HepG2 (cell line): ENCODE measurements around the gene C19orf44. TPM values are rescaled to one million over a fixed set of nuclear protein-coding genes. Genes with fewer than 3 reads are reported as not detected.

Source experiments
- DR1 ChIP-seq: sonication (generic); formaldehyde crosslinking; IDR thresholded peaks from 2 replicates; pipeline ENCODE4 v1.8.0; 2021; ENCODE audit warnings: mild to moderate bottlenecking, missing genetic modification reagents, inconsistent platforms
- GATAD1 ChIP-seq: IDR thresholded peaks from 2 replicates; pipeline ENCODE4 v1.6.1; 2016; ENCODE audit warnings: missing genetic modification reagents, missing compliant biosample characterization
- GMEB2 ChIP-seq: IDR thresholded peaks from 2 replicates; pipeline ENCODE4 v1.6.1; 2016; ENCODE audit warnings: missing biosample characterization, missing genetic modification reagents, low read depth
- KLF15 ChIP-seq: sonication (generic); formaldehyde crosslinking; IDR thresholded peaks from 2 replicates; pipeline ENCODE4 v1.8.1; 2023; ENCODE audit warnings: borderline replicate concordance, mild to moderate bottlenecking, inconsistent platforms, missing genetic modification reagents, mixed read lengths
- PHF20 ChIP-seq: sonication (generic); formaldehyde crosslinking; IDR thresholded peaks from 2 replicates; pipeline ENCODE4 v1.5.0; 2020; ENCODE audit warnings: mild to moderate bottlenecking, missing genetic modification reagents
- SMAD3 ChIP-seq: sonication (generic); formaldehyde crosslinking; IDR thresholded peaks from 2 replicates; pipeline ENCODE4 v1.4.0; 2020; ENCODE audit warnings: missing genetic modification reagents
- THAP11 ChIP-seq: IDR thresholded peaks from 2 replicates; pipeline ENCODE4 v1.6.1; 2016; ENCODE audit warnings: missing biosample characterization, missing genetic modification reagents
- ZNF570 ChIP-seq: sonication (generic); formaldehyde crosslinking; IDR thresholded peaks from 2 replicates; pipeline ENCODE4 v1.4.0; 2020; ENCODE audit warnings: mild to moderate bottlenecking, missing genetic modification reagents, borderline replicate concordance
- ZNF766 ChIP-seq: sonication (generic); formaldehyde crosslinking; IDR thresholded peaks from 2 replicates; pipeline ENCODE4 v1.5.0; 2020; ENCODE audit warnings: missing genetic modification reagents, borderline replicate concordance
- ZNF788 ChIP-seq: sonication (generic); formaldehyde crosslinking; IDR thresholded peaks from 2 replicates; pipeline ENCODE4 v1.5.0; 2020; ENCODE audit warnings: mild to moderate bottlenecking, missing genetic modification reagents, borderline replicate concordance
- ZSCAN29 ChIP-seq: sonication (generic); formaldehyde crosslinking; conservative IDR thresholded peaks from 2 replicates; pipeline ENCODE4 v1.4.0; 2020; ENCODE audit warnings: mild to moderate bottlenecking, missing genetic modification reagents
- polyA plus RNA-seq, 8 experiments: library from polyadenylated mRNA; depleted of rRNA in 3 of 8; stranded (reverse) in 7 of 8; unstranded in 1 of 8; fragments of >200 nt; fragmentation: Illumina TruSeq in 4 of 8; extraction: Trizol in 4 of 8; gene quantifications; 2 replicates each; pipeline versions ENCODE4 v1.2.1 to v1.2.3, GENCODE V29; 2011 to 2016; ENCODE audit warnings: low read depth in 4 of 8, missing spikeins in 1 of 8, mixed read lengths in 1 of 8; ENCODE audit not compliant: insufficient read depth in 1 of 8
- total RNA-seq, 5 experiments: library from RNA; depleted of rRNA; stranded (reverse); fragments of >200 nt; fragmentation: Illumina TruSeq; extraction: Trizol; gene quantifications; 2 replicates each; pipeline ENCODE4 v1.2.3, GENCODE V29; 2016; ENCODE audit warnings: low read depth in 1 of 5
- TF ChIP-seq, protein P1 (sequence below): sonication (generic); formaldehyde crosslinking; IDR thresholded peaks from 2 replicates; pipeline ENCODE4 v1.8.1; 2023; ENCODE audit warnings: mild to moderate bottlenecking, inconsistent platforms, moderate library complexity, missing genetic modification reagents, borderline replicate concordance
- TF ChIP-seq, protein P2 (sequence below): sonication (generic); formaldehyde crosslinking; IDR thresholded peaks from 2 replicates; pipeline ENCODE4 v1.5.0; 2020; ENCODE audit warnings: missing genetic modification reagents
- TF ChIP-seq, protein P3 (sequence below): sonication (generic); formaldehyde crosslinking; IDR thresholded peaks from 2 replicates; pipeline ENCODE4 v1.5.0; 2020; ENCODE audit warnings: mild to moderate bottlenecking, missing genetic modification reagents
- TF ChIP-seq, protein P4 (sequence below): sonication (generic); formaldehyde crosslinking; IDR thresholded peaks from 2 replicates; pipeline ENCODE4 v1.4.0; 2020; ENCODE audit warnings: mild to moderate bottlenecking, missing genetic modification reagents, borderline replicate concordance
- TF ChIP-seq, protein P5 (sequence below): sonication (generic); formaldehyde crosslinking; IDR thresholded peaks from 2 replicates; pipeline ENCODE4 v1.5.0; 2020; ENCODE audit warnings: mild to moderate bottlenecking, missing genetic modification reagents, borderline replicate concordance

C19orf44 gene
- total and polyA plus RNA-seq, 2 of the 13 experiments (the other 11 are each of a cell fraction or from before 2014, with no cell fraction given): 3.2 to 4.3 TPM

DNA sequence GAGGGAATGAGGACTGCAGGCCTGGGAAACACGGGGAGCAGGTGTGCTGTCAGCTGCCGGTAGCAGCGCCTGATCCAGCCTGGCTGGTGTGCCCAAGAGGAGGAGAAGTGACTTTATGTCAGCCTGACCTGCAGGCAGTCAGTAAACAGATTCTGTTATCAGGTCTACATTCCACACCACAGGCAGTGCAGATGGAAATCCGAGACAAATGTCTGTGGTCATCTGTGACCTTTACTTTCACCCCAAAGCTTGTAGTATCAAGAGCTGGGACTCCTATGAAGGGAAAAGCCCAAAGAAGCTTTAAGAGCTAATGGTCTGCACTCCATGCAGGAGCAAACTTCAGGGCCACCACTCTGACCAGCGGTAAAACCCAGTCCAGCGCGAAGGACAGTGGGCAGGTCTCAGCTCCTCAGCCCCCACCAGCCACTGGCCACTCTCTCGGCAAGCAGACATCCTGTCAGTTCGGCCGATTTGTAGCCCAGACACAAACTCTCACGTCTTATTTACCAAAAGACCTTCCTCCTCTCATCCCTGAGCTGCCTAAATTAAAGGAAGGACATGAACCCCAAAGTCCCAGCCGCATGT, 32.1 kb upstream of the C19orf44 start (continued):
- TF ChIP-seq KLF15 (CRISPR knock-in tag) (no peak), DR1 (no peak), ZSCAN29 (CRISPR knock-in tag) (no peak), THAP11 (CRISPR knock-in tag) (no peak), ZNF788 (CRISPR knock-in tag) (no peak), ZNF766 (CRISPR knock-in tag) (no peak), GMEB2 (CRISPR knock-in tag) (no peak), PHF20 (CRISPR knock-in tag) (no peak), GATAD1 (no peak), ZNF570 (no peak), SMAD3 (CRISPR knock-in tag) (peak; percentile 71)
- TF ChIP-seq, protein P1, sequence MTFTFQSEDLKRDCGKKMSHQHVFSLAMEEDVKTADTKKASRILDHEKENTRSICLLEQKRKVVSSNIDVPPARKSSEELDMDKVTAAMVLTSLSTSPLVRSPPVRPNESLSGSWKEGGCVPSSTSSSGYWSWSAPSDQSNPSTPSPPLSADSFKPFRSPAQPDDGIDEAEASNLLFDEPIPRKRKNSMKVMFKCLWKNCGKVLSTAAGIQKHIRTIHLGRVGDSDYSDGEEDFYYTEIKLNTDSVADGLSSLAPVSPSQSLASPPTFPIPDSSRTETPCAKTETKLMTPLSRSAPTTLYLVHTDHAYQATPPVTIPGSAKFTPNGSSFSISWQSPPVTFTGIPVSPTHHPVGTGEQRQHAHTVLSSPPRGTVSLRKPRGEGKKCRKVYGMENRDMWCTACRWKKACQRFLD (CRISPR knock-in tag): no peak
- TF ChIP-seq, protein P2, sequence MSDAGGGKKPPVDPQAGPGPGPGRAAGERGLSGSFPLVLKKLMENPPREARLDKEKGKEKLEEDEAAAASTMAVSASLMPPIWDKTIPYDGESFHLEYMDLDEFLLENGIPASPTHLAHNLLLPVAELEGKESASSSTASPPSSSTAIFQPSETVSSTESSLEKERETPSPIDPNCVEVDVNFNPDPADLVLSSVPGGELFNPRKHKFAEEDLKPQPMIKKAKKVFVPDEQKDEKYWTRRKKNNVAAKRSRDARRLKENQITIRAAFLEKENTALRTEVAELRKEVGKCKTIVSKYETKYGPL (CRISPR knock-in tag): no peak
- TF ChIP-seq, protein P3, sequence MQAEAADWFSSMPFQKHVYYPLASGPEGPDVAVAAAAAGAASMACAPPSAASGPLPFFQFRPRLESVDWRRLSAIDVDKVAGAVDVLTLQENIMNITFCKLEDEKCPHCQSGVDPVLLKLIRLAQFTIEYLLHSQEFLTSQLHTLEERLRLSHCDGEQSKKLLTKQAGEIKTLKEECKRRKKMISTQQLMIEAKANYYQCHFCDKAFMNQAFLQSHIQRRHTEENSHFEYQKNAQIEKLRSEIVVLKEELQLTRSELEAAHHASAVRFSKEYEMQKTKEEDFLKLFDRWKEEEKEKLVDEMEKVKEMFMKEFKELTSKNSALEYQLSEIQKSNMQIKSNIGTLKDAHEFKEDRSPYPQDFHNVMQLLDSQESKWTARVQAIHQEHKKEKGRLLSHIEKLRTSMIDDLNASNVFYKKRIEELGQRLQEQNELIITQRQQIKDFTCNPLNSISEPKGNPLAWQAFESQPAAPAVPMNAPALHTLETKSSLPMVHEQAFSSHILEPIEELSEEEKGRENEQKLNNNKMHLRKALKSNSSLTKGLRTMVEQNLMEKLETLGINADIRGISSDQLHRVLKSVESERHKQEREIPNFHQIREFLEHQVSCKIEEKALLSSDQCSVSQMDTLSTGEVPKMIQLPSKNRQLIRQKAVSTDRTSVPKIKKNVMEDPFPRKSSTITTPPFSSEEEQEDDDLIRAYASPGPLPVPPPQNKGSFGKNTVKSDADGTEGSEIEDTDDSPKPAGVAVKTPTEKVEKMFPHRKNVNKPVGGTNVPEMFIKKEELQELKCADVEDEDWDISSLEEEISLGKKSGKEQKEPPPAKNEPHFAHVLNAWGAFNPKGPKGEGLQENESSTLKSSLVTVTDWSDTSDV: no peak
- TF ChIP-seq, protein P4, sequence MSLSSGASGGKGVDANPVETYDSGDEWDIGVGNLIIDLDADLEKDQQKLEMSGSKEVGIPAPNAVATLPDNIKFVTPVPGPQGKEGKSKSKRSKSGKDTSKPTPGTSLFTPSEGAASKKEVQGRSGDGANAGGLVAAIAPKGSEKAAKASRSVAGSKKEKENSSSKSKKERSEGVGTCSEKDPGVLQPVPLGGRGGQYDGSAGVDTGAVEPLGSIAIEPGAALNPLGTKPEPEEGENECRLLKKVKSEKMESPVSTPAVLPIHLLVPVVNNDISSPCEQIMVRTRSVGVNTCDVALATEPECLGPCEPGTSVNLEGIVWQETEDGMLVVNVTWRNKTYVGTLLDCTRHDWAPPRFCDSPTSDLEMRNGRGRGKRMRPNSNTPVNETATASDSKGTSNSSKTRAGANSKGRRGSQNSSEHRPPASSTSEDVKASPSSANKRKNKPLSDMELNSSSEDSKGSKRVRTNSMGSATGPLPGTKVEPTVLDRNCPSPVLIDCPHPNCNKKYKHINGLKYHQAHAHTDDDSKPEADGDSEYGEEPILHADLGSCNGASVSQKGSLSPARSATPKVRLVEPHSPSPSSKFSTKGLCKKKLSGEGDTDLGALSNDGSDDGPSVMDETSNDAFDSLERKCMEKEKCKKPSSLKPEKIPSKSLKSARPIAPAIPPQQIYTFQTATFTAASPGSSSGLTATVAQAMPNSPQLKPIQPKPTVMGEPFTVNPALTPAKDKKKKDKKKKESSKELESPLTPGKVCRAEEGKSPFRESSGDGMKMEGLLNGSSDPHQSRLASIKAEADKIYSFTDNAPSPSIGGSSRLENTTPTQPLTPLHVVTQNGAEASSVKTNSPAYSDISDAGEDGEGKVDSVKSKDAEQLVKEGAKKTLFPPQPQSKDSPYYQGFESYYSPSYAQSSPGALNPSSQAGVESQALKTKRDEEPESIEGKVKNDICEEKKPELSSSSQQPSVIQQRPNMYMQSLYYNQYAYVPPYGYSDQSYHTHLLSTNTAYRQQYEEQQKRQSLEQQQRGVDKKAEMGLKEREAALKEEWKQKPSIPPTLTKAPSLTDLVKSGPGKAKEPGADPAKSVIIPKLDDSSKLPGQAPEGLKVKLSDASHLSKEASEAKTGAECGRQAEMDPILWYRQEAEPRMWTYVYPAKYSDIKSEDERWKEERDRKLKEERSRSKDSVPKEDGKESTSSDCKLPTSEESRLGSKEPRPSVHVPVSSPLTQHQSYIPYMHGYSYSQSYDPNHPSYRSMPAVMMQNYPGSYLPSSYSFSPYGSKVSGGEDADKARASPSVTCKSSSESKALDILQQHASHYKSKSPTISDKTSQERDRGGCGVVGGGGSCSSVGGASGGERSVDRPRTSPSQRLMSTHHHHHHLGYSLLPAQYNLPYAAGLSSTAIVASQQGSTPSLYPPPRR: peak; percentile 38; the same call in 1 of the 2 replicates
- TF ChIP-seq, protein P5, sequence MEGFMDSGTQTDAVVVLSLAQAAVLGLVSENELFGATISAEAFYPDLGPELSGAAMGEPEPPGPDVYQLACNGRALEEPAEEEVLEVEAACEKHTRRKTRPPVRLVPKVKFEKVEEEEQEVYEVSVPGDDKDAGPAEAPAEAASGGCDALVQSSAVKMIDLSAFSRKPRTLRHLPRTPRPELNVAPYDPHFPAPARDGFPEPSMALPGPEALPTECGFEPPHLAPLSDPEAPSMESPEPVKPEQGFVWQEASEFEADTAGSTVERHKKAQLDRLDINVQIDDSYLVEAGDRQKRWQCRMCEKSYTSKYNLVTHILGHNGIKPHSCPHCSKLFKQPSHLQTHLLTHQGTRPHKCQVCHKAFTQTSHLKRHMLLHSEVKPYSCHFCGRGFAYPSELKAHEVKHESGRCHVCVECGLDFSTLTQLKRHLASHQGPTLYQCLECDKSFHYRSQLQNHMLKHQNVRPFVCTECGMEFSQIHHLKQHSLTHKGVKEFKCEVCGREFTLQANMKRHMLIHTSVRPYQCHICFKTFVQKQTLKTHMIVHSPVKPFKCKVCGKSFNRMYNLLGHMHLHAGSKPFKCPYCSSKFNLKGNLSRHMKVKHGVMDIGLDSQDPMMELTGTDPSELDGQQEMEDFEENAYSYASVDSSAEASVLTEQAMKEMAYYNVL: peak; percentile 77
